ENCODE measurements around the gene MVD.

MVD gene

GRCh38 chr16:88608076-88608475 lies 54.8 kb downstream of the MVD start:
- DNase-seq (ENCODE audit: low read depth in 3 of 3): no peak

- no peak for DNase-seq (ENCODE audit: low read depth in 3 of 3)
These were observed 56.6 kb downstream of the MVD start for GRCh38 chr16:88606148-88606757.

GRCh38 chr16:88605186-88606147 lies 57.4 kb downstream of the MVD start:
- DNase-seq (ENCODE audit: low read depth in 3 of 3): no peak

- DNase-seq (ENCODE audit: low read depth in 3 of 3): no peak
These were observed 60.8 kb downstream of the MVD start for GRCh38 chr16:88602091-88602490.

Data from stimulated activated CD4-positive, alpha-beta T cell treated with anti-CD3 and anti-CD28 coated beads, TNF-alpha, amount 100 ng/mL, for 48 hours (primary cell).